Fibroblast of lung (primary cell): ENCODE measurements around the gene SLC17A9. TPM values are rescaled to one million over a fixed set of nuclear protein-coding genes. Genes with fewer than 3 reads are reported as not detected.

Source experiments
- DNase-seq, 2 donors: peaks; one replicate each; pipeline versions ENCODE4 v3.0.0 to v3.0.0-alpha.2; 2010; ENCODE audit warnings: low read depth in 2 of 2
- H2AFZ ChIP-seq: 2 replicates; pipeline ENCODE4 v1.5.1; 2012; ENCODE audit warnings: low read length, control low read depth, inconsistent platforms
- H3K27ac ChIP-seq: 2 replicates; pipeline ENCODE4 v1.5.1; 2011; ENCODE audit warnings: low read length, control low read depth; ENCODE audit not compliant: insufficient read depth
- H3K27me3 ChIP-seq: 2 replicates; pipeline ENCODE4 v1.5.1; 2011; ENCODE audit warnings: mild to moderate bottlenecking, low read length; ENCODE audit not compliant: control insufficient read depth, insufficient read depth
- H3K36me3 ChIP-seq: 2 replicates; pipeline ENCODE4 v1.5.1; 2011; ENCODE audit warnings: low read length; ENCODE audit not compliant: control insufficient read depth, insufficient read depth
- H3K4me1 ChIP-seq: 2 replicates; pipeline ENCODE4 v1.5.1; 2011; ENCODE audit warnings: low read length; ENCODE audit not compliant: control insufficient read depth, insufficient read depth; ENCODE audit errors: extremely low read depth
- H3K4me2 ChIP-seq: 2 replicates; pipeline ENCODE4 v1.5.1; 2011; ENCODE audit warnings: low read length, control low read depth; ENCODE audit not compliant: insufficient read depth; ENCODE audit errors: extremely low read depth
- H3K4me3 ChIP-seq, 4 experiments: fragments of 200-600 bp in 1 of 4; sonication (generic) in 1 of 4; replicated peaks in 1 of 4; 2 replicates each; pipeline ENCODE4 v1.5.1; 2011 to 2016; ENCODE audit warnings: low read length in 4 of 4, low read depth in 3 of 4, mild to moderate bottlenecking in 3 of 4, control low read depth in 2 of 4, inconsistent platforms in 1 of 4, mixed read lengths in 1 of 4; ENCODE audit not compliant: insufficient read depth in 1 of 4; ENCODE audit errors: control extremely low read depth in 1 of 4
- H3K79me2 ChIP-seq: 2 replicates; pipeline ENCODE4 v1.5.1; 2012; ENCODE audit warnings: mild to moderate bottlenecking, low read length, inconsistent platforms; ENCODE audit not compliant: control insufficient read depth, insufficient read depth
- H3K9ac ChIP-seq: 2 replicates; pipeline ENCODE4 v1.5.1; 2011; ENCODE audit warnings: mild to moderate bottlenecking, low read length, control low read depth; ENCODE audit not compliant: insufficient read depth
- H3K9me3 ChIP-seq: 2 replicates; pipeline ENCODE4 v1.5.1; 2012; ENCODE audit warnings: low read depth, low read length; ENCODE audit not compliant: control insufficient read depth, insufficient read depth
- H4K20me1 ChIP-seq: 2 replicates; pipeline ENCODE4 v1.5.1; 2011; ENCODE audit warnings: low read length; ENCODE audit not compliant: control insufficient read depth, insufficient read depth; ENCODE audit errors: extremely low read depth
- EZH2 ChIP-seq: IDR thresholded peaks from 2 replicates; pipeline ENCODE4 v1.5.1; 2012; ENCODE audit warnings: low read length, control low read depth, mild to moderate bottlenecking; ENCODE audit errors: missing control alignments
- polyA plus RNA-seq, 2 donors: library from polyadenylated mRNA; depleted of rRNA in 1 of 2; stranded (reverse) in 1 of 2; unstranded in 1 of 2; fragments of >200 nt; gene quantifications; 2 replicates each; pipeline ENCODE4 v1.2.1, GENCODE V29; 2011 to 2012; ENCODE audit warnings: missing spikeins in 1 of 2
- total RNA-seq: library from RNA; depleted of rRNA; stranded (reverse); fragments of >200 nt; gene quantifications from 2 replicates; pipeline ENCODE4 v1.2.1, GENCODE V29; 2014
- TF ChIP-seq, protein P1 (sequence below), 2 donors: IDR thresholded peaks in 1 of 2; conservative IDR thresholded peaks in 1 of 2; 1 replicate in 1 of 2; 2 replicates in 1 of 2; pipeline ENCODE4 v1.5.1; 2011 to 2012; ENCODE audit warnings: low read length in 2 of 2, control low read depth in 1 of 2, inconsistent platforms in 1 of 2, low read depth in 1 of 2, mild to moderate bottlenecking in 1 of 2

The SLC17A9 gene
- total and polyA plus RNA-seq, 2 donors (not counting 1 experiment from before 2014, with no cell fraction given), result 6.4 to 6.8 TPM

DNA sequence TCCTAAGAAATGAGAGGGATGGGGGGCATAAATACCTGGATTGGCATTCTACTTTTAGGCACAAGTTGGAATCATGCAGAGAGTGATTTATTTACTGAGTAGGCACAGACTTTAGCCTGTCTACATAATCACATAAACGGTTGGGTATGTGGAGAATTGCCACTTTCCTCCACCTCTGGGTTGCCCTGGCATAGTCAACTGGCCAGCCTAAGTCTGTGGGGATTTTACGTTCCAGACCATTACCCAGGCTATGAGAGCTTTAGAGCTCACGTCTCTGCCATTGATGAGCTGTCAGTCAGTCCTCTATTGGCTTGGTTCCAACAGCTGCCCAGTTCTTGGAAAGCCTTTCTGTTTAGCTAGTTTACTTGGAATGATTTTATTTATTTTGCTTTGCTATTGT is 59.3 kb downstream of the SLC17A9 start:
- Histone ChIP-seq H3K4me2 (no peak overlapping the region), H2AFZ (no peak overlapping the region), H3K36me3 (no peaks in the 10 kb centered on the region), H3K9ac (no peak overlapping the region), H3K4me3 (no peak overlapping the region), H3K79me2 (no peaks in the 10 kb centered on the region), H4K20me1 (no peaks in the 10 kb centered on the region), H3K9me3 (no peaks in the 10 kb centered on the region), H3K4me1 (no peaks in the 10 kb centered on the region), H3K27ac (no peak overlapping the region), H3K27me3 (peaks cover 60% of the 10 kb centered on the region)
- DNase-seq, result peak in 1 of 2 donors; percentile 18
- no peak for TF ChIP-seq EZH2
- TF ChIP-seq, protein P1, sequence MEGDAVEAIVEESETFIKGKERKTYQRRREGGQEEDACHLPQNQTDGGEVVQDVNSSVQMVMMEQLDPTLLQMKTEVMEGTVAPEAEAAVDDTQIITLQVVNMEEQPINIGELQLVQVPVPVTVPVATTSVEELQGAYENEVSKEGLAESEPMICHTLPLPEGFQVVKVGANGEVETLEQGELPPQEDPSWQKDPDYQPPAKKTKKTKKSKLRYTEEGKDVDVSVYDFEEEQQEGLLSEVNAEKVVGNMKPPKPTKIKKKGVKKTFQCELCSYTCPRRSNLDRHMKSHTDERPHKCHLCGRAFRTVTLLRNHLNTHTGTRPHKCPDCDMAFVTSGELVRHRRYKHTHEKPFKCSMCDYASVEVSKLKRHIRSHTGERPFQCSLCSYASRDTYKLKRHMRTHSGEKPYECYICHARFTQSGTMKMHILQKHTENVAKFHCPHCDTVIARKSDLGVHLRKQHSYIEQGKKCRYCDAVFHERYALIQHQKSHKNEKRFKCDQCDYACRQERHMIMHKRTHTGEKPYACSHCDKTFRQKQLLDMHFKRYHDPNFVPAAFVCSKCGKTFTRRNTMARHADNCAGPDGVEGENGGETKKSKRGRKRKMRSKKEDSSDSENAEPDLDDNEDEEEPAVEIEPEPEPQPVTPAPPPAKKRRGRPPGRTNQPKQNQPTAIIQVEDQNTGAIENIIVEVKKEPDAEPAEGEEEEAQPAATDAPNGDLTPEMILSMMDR (conservative IDR thresholded peaks at IDR 0.05 in 1 of 2, IDR thresholded peaks at IDR 0.05 in 1 of 2; ENCODE audit: low read depth in 1 of 2, low read length in 2 of 2), result no peak

DNA sequence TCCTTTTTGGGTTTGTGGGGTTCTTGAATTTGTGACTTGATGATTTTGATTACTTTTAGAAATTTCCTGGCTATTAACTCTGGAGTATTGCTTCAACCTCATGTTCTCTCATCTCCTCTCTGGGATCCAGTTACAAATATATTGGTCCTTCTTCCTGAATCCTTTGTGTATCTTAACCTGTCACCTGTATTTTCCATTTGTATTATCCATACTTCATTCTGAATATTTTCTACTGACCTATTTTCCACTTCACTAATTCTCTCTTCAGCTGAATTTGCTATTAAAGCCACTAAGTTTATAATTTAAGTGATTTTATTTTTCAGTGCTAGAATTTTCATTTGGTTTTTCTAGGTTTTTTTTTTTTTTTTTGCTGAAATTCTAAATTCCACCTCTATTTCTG is 60.7 kb downstream of the SLC17A9 start:
- Histone ChIP-seq H3K4me1 (no peaks in the 10 kb centered on the region), H3K27ac (no peak overlapping the region), H3K4me3 (no peak overlapping the region), H3K4me2 (no peak overlapping the region), H3K9ac (no peak overlapping the region), H3K9me3 (no peaks in the 10 kb centered on the region), H4K20me1 (no peaks in the 10 kb centered on the region), H2AFZ (no peak overlapping the region), H3K27me3 (peaks cover 55% of the 10 kb centered on the region), H3K79me2 (no peaks in the 10 kb centered on the region), H3K36me3 (no peaks in the 10 kb centered on the region)
- TF ChIP-seq EZH2, result no peak
- TF ChIP-seq, protein P1 (conservative IDR thresholded peaks at IDR 0.05 in 1 of 2, IDR thresholded peaks at IDR 0.05 in 1 of 2; ENCODE audit: low read depth in 1 of 2, low read length in 2 of 2), result no peak
- no peak for DNase-seq

DNA sequence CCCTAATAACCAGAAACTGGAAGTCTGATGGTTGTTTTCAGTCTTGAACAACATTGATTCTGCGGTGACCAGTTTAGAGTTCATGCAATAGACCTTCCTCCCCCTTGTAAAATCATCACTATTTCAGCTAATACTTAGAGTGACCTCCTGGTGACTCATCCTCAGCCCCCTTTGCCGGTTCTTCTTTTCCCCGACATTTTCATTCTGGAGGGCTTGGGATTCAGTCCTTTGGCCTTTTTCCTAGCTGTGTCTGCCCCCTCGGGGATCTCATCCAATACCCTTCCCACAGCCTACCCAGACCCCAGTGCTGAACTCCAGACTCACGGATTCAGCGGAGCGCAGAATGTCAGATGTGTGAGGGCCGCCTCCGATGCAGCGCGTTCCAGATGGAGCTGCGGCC is 61.8 kb downstream of the SLC17A9 start:
- peaks cover 49% of the 10 kb centered on the region for H3K27me3 ChIP-seq
- no peak overlapping the region for H3K4me3 ChIP-seq
- TF ChIP-seq, protein P1 (conservative IDR thresholded peaks at IDR 0.05 in 1 of 2, IDR thresholded peaks at IDR 0.05 in 1 of 2; ENCODE audit: low read depth in 1 of 2, low read length in 2 of 2), result no peak
- peak; percentile 61 for TF ChIP-seq EZH2
- H4K20me1 ChIP-seq, result no peaks in the 10 kb centered on the region
- H2AFZ ChIP-seq, result no peak overlapping the region
- no peak overlapping the region for H3K27ac ChIP-seq
- DNase-seq, result no peak
- no peaks in the 10 kb centered on the region for H3K79me2 ChIP-seq
- H3K9me3 ChIP-seq, result no peaks in the 10 kb centered on the region
- H3K4me1 ChIP-seq, result no peaks in the 10 kb centered on the region
- H3K4me2 ChIP-seq, result no peak overlapping the region
- H3K36me3 ChIP-seq, result no peaks in the 10 kb centered on the region
- no peak overlapping the region for H3K9ac ChIP-seq
